CD4-positive, alpha-beta T cell (primary cell): ENCODE data around the gene CYB5D1. TPM values are rescaled to one million over a fixed set of nuclear protein-coding genes. Genes with fewer than 3 reads are reported as not detected.

Experiments
- ATAC-seq: fragments of 200-7000 bp; cut with Tn5 transposase; one replicate; pipeline ENCODE4 v1.10.0; 2022; ENCODE audit warnings: mild to moderate bottlenecking; ENCODE audit not compliant: poor library complexity
- CTCF ChIA-PET: fragments of 350-600 bp; sonication (Branson Sonifier 250); formaldehyde crosslinking; loops from one replicate; lab custom pipeline; 2021; ENCODE audit warnings: antibody characterized with exemption, inconsistent platforms; lab: Charles Lee
- POLR2A ChIA-PET: fragments of 350-600 bp; sonication (Branson Sonifier 250); formaldehyde crosslinking; loops from one replicate; lab custom pipeline; 2021; ENCODE audit warnings: antibody characterized with exemption, inconsistent platforms; lab: Charles Lee
- DNase-seq, 14 experiments: peaks; one replicate each; pipeline ENCODE4 v3.0.0-alpha.2; 2013 to 2020; ENCODE audit warnings: mixed read lengths in 2 of 14
- H3K27ac ChIP-seq, 2 donors: one replicate each; pipeline versions ENCODE4 v1.5.1 to v1.7.0; 2013; ENCODE audit warnings: low read length in 2 of 2, low read depth in 1 of 2, mild to moderate bottlenecking in 1 of 2
- H3K27me3 ChIP-seq, 2 experiments: 1 replicate in 1 of 2; 2 replicates in 1 of 2; pipeline versions ENCODE4 v1.6.1 to v1.7.0; 2013; ENCODE audit warnings: low read length in 2 of 2, control low read depth in 1 of 2, mild to moderate bottlenecking in 1 of 2, moderate library complexity in 1 of 2; ENCODE audit not compliant: insufficient read depth in 2 of 2, control insufficient read depth in 1 of 2
- H3K36me3 ChIP-seq: one replicate; pipeline ENCODE4 v1.6.1; 2013; ENCODE audit warnings: low read length, control low read depth; ENCODE audit not compliant: insufficient read depth
- H3K4me1 ChIP-seq: one replicate; pipeline ENCODE4 v1.6.1; 2013; ENCODE audit warnings: low read length, control low read depth; ENCODE audit not compliant: insufficient read depth
- H3K4me3 ChIP-seq: one replicate; pipeline ENCODE4 v1.5.1; 2013; ENCODE audit warnings: mild to moderate bottlenecking, low read length, moderate library complexity
- H3K9me3 ChIP-seq, 2 experiments: 1 replicate in 1 of 2; 2 replicates in 1 of 2; pipeline versions ENCODE4 v1.6.1 to v1.7.0; 2013; ENCODE audit warnings: low read length in 2 of 2, mild to moderate bottlenecking in 2 of 2, control low read depth in 1 of 2, moderate library complexity in 1 of 2; ENCODE audit not compliant: control insufficient read depth in 1 of 2, insufficient read depth in 1 of 2
- H3K27ac Mint-ChIP-seq: one replicate; pipeline ENCODE4 v1.8.0; 2020; ENCODE audit warnings: mixed read lengths
- H3K27me3 Mint-ChIP-seq: one replicate; pipeline ENCODE4 v1.8.0; 2021; ENCODE audit warnings: mixed read lengths
- H3K36me3 Mint-ChIP-seq: one replicate; pipeline ENCODE4 v1.8.0; 2021; ENCODE audit warnings: low read depth, mixed read lengths
- H3K4me1 Mint-ChIP-seq: one replicate; pipeline ENCODE4 v1.8.0; 2021; ENCODE audit warnings: low read depth, mixed read lengths
- H3K4me3 Mint-ChIP-seq: one replicate; pipeline ENCODE4 v1.8.0; 2020; ENCODE audit warnings: mild to moderate bottlenecking, mixed read lengths
- H3K9me3 Mint-ChIP-seq: one replicate; pipeline ENCODE4 v1.8.0; 2020; ENCODE audit warnings: mixed read lengths
- CTCF ChIP-seq: fragments of 200-600 bp; IDR thresholded peaks from one replicate; pipeline ENCODE4 v1.8.0; 2022; ENCODE audit warnings: antibody characterized with exemption, mild to moderate bottlenecking
- intact Hi-C, 2 experiments: fragments of 100-400 bp; cut with DNase I in 1 of 2; cut with micrococcal nuclease in 1 of 2; formaldehyde crosslinking; loops; one replicate each; pipeline versions ENCODE4 v1.15.1 to v1.9.0; 2023 to 2025; cut with DNase I, micrococcal nuclease
- total RNA-seq, 174 experiments: library from RNA in 2 of 174; stranded (reverse) in 2 of 174; gene quantifications; one replicate each; pipeline ENCODE4 v1.2.3 and lab custom pipeline; 2021 to 2026

CYB5D1 gene
- total RNA-seq, 2 experiments from 2014 or later: 8.7 TPM

GRCh38 chr17:7855660-7856010 is 2.2 kb upstream of the CYB5D1 start:
- H3K4me1 Mint-ChIP-seq: peaks cover 14% of the 10 kb centered on the region
- no peak for TF ChIP-seq CTCF
- H3K36me3 Mint-ChIP-seq: peaks cover 34% of the 10 kb centered on the region
- CTCF ChIA-PET: interaction anchor here (1.9 kb wide), 1 partner anchor 11 kb away, joined by 6 read pairs; no protein-coding TSS in a partner anchor
- H3K4me3 Mint-ChIP-seq: no peak overlapping the region
- no peaks in the 10 kb centered on the region for H3K9me3 Mint-ChIP-seq
- ATAC-seq (no peak), DNase-seq (peak in 2 of 14 experiments; percentile 28 to 34)
- Histone ChIP-seq H3K27me3 (no peaks in the 10 kb centered on the region), H3K4me3 (no peak overlapping the region), H3K4me1 (peaks cover 54% of the 10 kb centered on the region), H3K27ac (no peak overlapping the region), H3K9me3 (no peaks in the 10 kb centered on the region), H3K36me3 (peaks cover 18% of the 10 kb centered on the region)
- no peak overlapping the region for H3K27ac Mint-ChIP-seq
- intact Hi-C loops: loop anchor here in 1 of 2 experiments (2.0 to 10.0 kb wide), 3 partner anchors 13 to 821 kb away; partner anchors contain the start of genes NEURL4 and SLC16A13
- POLR2A ChIA-PET: interaction anchor here (0.6 to 2.6 kb wide), 4 partner anchors 14 to 276 kb away, joined by 6 to 79 read pairs (median 40); partner anchors contain the start of genes CD68 and KDM6B
- no peaks in the 10 kb centered on the region for H3K27me3 Mint-ChIP-seq

- ChIA-PET CTCF (interaction anchor here (1.1 to 2.0 kb wide), 7 partner anchors 11 to 134 kb away, joined by 3 to 13 read pairs (median 5); partner anchors contain the start of gene KDM6B), POLR2A (interaction anchor here (0.6 to 2.6 kb wide), 20 partner anchors 13 to 582 kb away, joined by 3 to 79 read pairs (median 8); partner anchors contain the start of genes BORCS6, CD68, CNTROB and FXR2)
- Mint-ChIP-seq H3K9me3 (no peaks in the 10 kb centered on the region), H3K27me3 (no peaks in the 10 kb centered on the region), H3K36me3 (peaks cover 28% of the 10 kb centered on the region), H3K27ac (no peak overlapping the region), H3K4me1 (peaks cover 9% of the 10 kb centered on the region), H3K4me3 (no peak overlapping the region)
- no peak for TF ChIP-seq CTCF
- Histone ChIP-seq H3K9me3 (no peaks in the 10 kb centered on the region), H3K36me3 (peaks cover 17% of the 10 kb centered on the region), H3K4me3 (peak overlapping the region; percentile 74), H3K27me3 (no peaks in the 10 kb centered on the region), H3K27ac (peak overlapping the region; percentile 84 to 96), H3K4me1 (peaks cover 48% of the 10 kb centered on the region)
- no peak for ATAC-seq
- DNase-seq: peak in 7 of 14 experiments; percentile 28 to 77 (median 40)
- intact Hi-C loops: loop anchor here in 1 of 2 experiments (2.0 to 10.0 kb wide), 3 partner anchors 13 to 821 kb away; partner anchors contain the start of genes NEURL4 and SLC16A13
Measured at GRCh38 chr17:7856011-7856810, 1.6 kb upstream of the CYB5D1 start.

- H3K27me3 Mint-ChIP-seq: no peaks in the 10 kb centered on the region
- no peaks in the 10 kb centered on the region for H3K27me3 ChIP-seq
- ChIA-PET POLR2A (interaction anchor here (0.6 to 2.6 kb wide), 34 partner anchors 9 to 581 kb away, joined by 3 to 79 read pairs (median 4); partner anchors contain the start of genes BORCS6, CNTROB, CTC1 and FXR2), CTCF (interaction anchor here (0.8 to 2.0 kb wide), 11 partner anchors 12 to 170 kb away, joined by 3 to 13 read pairs (median 4); partner anchors contain the start of genes KDM6B and TP53)
- no peaks in the 10 kb centered on the region for H3K9me3 ChIP-seq
- peaks cover 17% of the 10 kb centered on the region for H3K36me3 ChIP-seq
- DNase-seq (peak; percentile 86 to 99 (median 91)), ATAC-seq (peak; percentile 82)
- peaks cover under 1% of the 10 kb centered on the region for H3K4me1 Mint-ChIP-seq
- no peak for TF ChIP-seq CTCF
- H3K27ac Mint-ChIP-seq: no peak within 1 kb of the TSS
- H3K27ac ChIP-seq: peak within 1 kb of the TSS; percentile 84 to 96
- H3K4me3 Mint-ChIP-seq: no peak within 1 kb of the TSS
- H3K4me3 ChIP-seq: peak within 1 kb of the TSS; percentile 74
- intact Hi-C loops: loop anchor here (1.0 to 10.0 kb wide), 5 partner anchors 14 to 822 kb away; partner anchors contain the start of genes NEURL4 (in 1 of the 2) and SLC16A13 (in 1 of the 2)
- H3K36me3 Mint-ChIP-seq: peaks cover 26% of the 10 kb centered on the region
- no peaks in the 10 kb centered on the region for H3K9me3 Mint-ChIP-seq
- peaks cover 39% of the 10 kb centered on the region for H3K4me1 ChIP-seq
Measured at GRCh38 chr17:7856811-7857712, 741 bp upstream of the CYB5D1 start, which contains the start of gene NAA38. Gene NAA38, minus strand, starts transcription at chr17:7857559. Its CDS starts 96 bp downstream, at chr17:7857463.
